Activated CD8-positive, alpha-beta memory T cell treated with anti-CD3 and anti-CD28 coated beads, Interleukin-2, amount 50 U/mL, for 24 hours (primary cell): ENCODE measurements around the gene BET1.
"Not testable (repeated sequence)": the region's sequence is repeated elsewhere in the genome, so short reads cannot be mapped to it uniquely, and the experiment has no call there.

Experiments
- DNase-seq: peaks from one replicate; pipeline ENCODE4 v3.0.0-alpha.2; 2020; ENCODE audit errors: extremely low read depth

Gene BET1

GRCh38 chr7:94004024-94004951, at the start of gene BET1:
BET1 (minus strand) TSS chr7:94004355; CDS start chr7:94004216, 139 bp downstream.
- DNase-seq, result peak; percentile 86

GRCh38 chr7:94053532-94053931, 49.4 kb upstream of the BET1 start:
- DNase-seq, result no peak

- no peak for DNase-seq
Observed at GRCh38 chr7:94052398-94053180, 48.4 kb upstream of the BET1 start.

- DNase-seq, result no peak
Observed at GRCh38 chr7:94050046-94050445, 45.9 kb upstream of the BET1 start.

GRCh38 chr7:94049615-94050014, 45.5 kb upstream of the BET1 start:
- DNase-seq, result no peak

- no peak for DNase-seq
Observed at GRCh38 chr7:94048755-94049154, 44.6 kb upstream of the BET1 start.

GRCh38 chr7:94047956-94048355, 43.8 kb upstream of the BET1 start:
- no peak for DNase-seq

- no peak for DNase-seq
Observed at GRCh38 chr7:94045581-94045980, 41.4 kb upstream of the BET1 start.

- no peak for DNase-seq
Observed at GRCh38 chr7:94044806-94045205, 40.7 kb upstream of the BET1 start.

- DNase-seq, result no peak
Observed at GRCh38 chr7:94043299-94043698, 39.1 kb upstream of the BET1 start.

- no peak for DNase-seq
Observed at GRCh38 chr7:94042381-94042780, 38.2 kb upstream of the BET1 start.

GRCh38 chr7:94041529-94041928, 37.4 kb upstream of the BET1 start:
- DNase-seq, result no peak

GRCh38 chr7:94040254-94040653, 36.1 kb upstream of the BET1 start:
- no peak for DNase-seq

GRCh38 chr7:94039368-94040035, 35.3 kb upstream of the BET1 start:
- no peak for DNase-seq

- no peak for DNase-seq
Observed at GRCh38 chr7:94031865-94032264, 27.7 kb upstream of the BET1 start.

- no peak for DNase-seq
Observed at GRCh38 chr7:94030634-94031033, 26.5 kb upstream of the BET1 start.

- DNase-seq, result no peak
Observed at GRCh38 chr7:94029976-94030375, 25.8 kb upstream of the BET1 start.

- no peak for DNase-seq
Observed at GRCh38 chr7:94028768-94029167, 24.6 kb upstream of the BET1 start.

- not testable (repeated sequence) for DNase-seq
Observed at GRCh38 chr7:94026619-94027018, 22.5 kb upstream of the BET1 start.

- DNase-seq, result no peak
Observed at GRCh38 chr7:94022550-94022949, 18.4 kb upstream of the BET1 start.

GRCh38 chr7:94016786-94017185, 12.6 kb upstream of the BET1 start:
- no peak for DNase-seq

GRCh38 chr7:94015538-94015937, 11.4 kb upstream of the BET1 start:
- no peak for DNase-seq
